Measurements from ENCODE around the gene INTU. TPM values are rescaled to one million over a fixed set of nuclear protein-coding genes. Genes with fewer than 3 reads are reported as not detected.
A peak's percentile ranks its signal among the peaks of the same experiment; 100 is the strongest.

Gene INTU
- total RNA-seq, 1 experiment from 2014 or later = 1.1 TPM

DNA sequence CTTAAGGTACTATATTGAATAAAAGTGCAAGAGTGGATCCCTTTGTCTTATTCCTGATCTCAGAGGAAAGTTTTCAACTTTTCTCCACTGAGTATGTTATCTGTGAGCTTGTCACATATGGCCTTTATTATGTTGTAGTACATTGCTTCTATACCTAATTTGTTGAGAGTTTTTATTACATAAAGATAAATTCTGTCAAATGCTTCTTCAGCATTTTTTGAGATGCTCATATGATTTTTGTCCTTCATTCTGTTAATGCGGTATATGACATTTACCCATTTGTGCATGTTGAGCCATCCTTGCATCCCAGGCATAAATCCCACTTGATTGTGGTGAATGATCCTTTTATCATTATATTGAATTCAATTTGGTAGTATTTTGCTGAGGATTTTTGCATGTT, 108.5 kb downstream of the INTU start:
- Histone ChIP-seq H4K20me1 (ENCODE audit: low read length) (no peaks in the 10 kb centered on the region), H3K9me2 (replicated peaks; ENCODE audit: low read length) (no peaks in the 10 kb centered on the region), H3K27me3 (ENCODE audit: low read length) (no peaks in the 10 kb centered on the region), H3K79me2 (ENCODE audit: low read length) (no peaks in the 10 kb centered on the region), H3F3A (ENCODE audit: low read length, unreplicated experiment) (no peaks in the 10 kb centered on the region), H3K36me3 (ENCODE audit: low read depth, low read length) (no peaks in the 10 kb centered on the region), H3K4me3 (ENCODE audit: low read length) (no peak overlapping the region), H3K9ac (ENCODE audit: low read length) (no peak overlapping the region), H3K4me1 (ENCODE audit: insufficient read depth, low read length) (no peaks in the 10 kb centered on the region), H3K9me3 (ENCODE audit: low read length) (no peaks in the 10 kb centered on the region), H2AFZ (ENCODE audit: low read length) (no peak overlapping the region), H3K4me2 (ENCODE audit: low read length) (no peak overlapping the region), H3K27ac (ENCODE audit: low read length) (no peak overlapping the region)
- intact Hi-C loops (cut with micrococcal nuclease) = no loop called here
- CTCF ChIA-PET = no interaction called here
- ATAC-seq = no peak
- POLR2A ChIA-PET (ENCODE audit: unreplicated experiment) = no interaction called here
- no peak for DNase-seq
- TF ChIP-seq, protein P1, sequence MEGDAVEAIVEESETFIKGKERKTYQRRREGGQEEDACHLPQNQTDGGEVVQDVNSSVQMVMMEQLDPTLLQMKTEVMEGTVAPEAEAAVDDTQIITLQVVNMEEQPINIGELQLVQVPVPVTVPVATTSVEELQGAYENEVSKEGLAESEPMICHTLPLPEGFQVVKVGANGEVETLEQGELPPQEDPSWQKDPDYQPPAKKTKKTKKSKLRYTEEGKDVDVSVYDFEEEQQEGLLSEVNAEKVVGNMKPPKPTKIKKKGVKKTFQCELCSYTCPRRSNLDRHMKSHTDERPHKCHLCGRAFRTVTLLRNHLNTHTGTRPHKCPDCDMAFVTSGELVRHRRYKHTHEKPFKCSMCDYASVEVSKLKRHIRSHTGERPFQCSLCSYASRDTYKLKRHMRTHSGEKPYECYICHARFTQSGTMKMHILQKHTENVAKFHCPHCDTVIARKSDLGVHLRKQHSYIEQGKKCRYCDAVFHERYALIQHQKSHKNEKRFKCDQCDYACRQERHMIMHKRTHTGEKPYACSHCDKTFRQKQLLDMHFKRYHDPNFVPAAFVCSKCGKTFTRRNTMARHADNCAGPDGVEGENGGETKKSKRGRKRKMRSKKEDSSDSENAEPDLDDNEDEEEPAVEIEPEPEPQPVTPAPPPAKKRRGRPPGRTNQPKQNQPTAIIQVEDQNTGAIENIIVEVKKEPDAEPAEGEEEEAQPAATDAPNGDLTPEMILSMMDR (conservative IDR thresholded peaks at IDR 0.05; ENCODE audit: low read depth, low read length) = no peak
- no peak for TF ChIP-seq EZH2phosphoT487 (IDR thresholded peaks at IDR 0.05; ENCODE audit: borderline replicate concordance, low read length)
- TF ChIP-seq EZH2 (IDR thresholded peaks at IDR 0.05; ENCODE audit: low read length, unreplicated experiment) = no peak
- BruUV-seq (replicated peaks) = no TSS peak

DNA sequence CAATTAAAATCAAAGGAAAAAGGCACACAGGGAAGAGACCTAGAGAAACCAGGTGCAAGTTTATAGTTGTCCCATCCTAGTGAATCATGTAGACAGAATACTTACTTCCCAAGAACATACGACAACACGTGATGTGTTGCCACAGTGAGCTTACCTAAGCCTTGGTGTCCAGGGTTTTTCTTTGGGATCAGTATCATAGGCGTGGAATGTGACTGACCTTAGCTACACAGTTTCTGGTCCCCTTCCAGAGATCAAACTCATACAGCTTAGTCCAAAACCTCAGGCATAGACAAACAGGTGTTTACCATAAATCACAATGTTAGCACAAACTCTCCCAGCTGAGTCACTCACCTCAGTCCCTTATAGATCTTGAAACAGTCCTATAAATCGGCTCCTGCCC, 115.1 kb downstream of the INTU start:
- ChIA-PET POLR2A (ENCODE audit: unreplicated experiment) (no interaction called here), CTCF (no interaction called here)
- no peak overlapping the region for H3K27ac ChIP-seq (ENCODE audit: low read length)
- intact Hi-C loops (cut with micrococcal nuclease) = no loop called here
- no peaks in the 10 kb centered on the region for H4K20me1 ChIP-seq (ENCODE audit: low read length)
- H3K79me2 ChIP-seq (ENCODE audit: low read length) = no peaks in the 10 kb centered on the region
- no peak overlapping the region for H3K4me3 ChIP-seq (ENCODE audit: low read length)
- no peak overlapping the region for H3K9ac ChIP-seq (ENCODE audit: low read length)
- no TSS peak for BruUV-seq (replicated peaks)
- no peak for TF ChIP-seq EZH2phosphoT487 (IDR thresholded peaks at IDR 0.05; ENCODE audit: borderline replicate concordance, low read length)
- no peak for TF ChIP-seq EZH2 (IDR thresholded peaks at IDR 0.05; ENCODE audit: low read length, unreplicated experiment)
- TF ChIP-seq, protein P1 (conservative IDR thresholded peaks at IDR 0.05; ENCODE audit: low read depth, low read length) = no peak
- no peak for ATAC-seq
- H3F3A ChIP-seq (ENCODE audit: low read length, unreplicated experiment) = no peaks in the 10 kb centered on the region
- H3K4me2 ChIP-seq (ENCODE audit: low read length) = no peak overlapping the region
- no peaks in the 10 kb centered on the region for H3K9me3 ChIP-seq (ENCODE audit: low read length)
- DNase-seq = peak; percentile 14
- H3K4me1 ChIP-seq (ENCODE audit: insufficient read depth, low read length) = no peaks in the 10 kb centered on the region
- H3K27me3 ChIP-seq (ENCODE audit: low read length) = no peaks in the 10 kb centered on the region
- no peak overlapping the region for H2AFZ ChIP-seq (ENCODE audit: low read length)
- no peaks in the 10 kb centered on the region for H3K36me3 ChIP-seq (ENCODE audit: low read depth, low read length)
- no peaks in the 10 kb centered on the region for H3K9me2 ChIP-seq (replicated peaks; ENCODE audit: low read length)

DNA sequence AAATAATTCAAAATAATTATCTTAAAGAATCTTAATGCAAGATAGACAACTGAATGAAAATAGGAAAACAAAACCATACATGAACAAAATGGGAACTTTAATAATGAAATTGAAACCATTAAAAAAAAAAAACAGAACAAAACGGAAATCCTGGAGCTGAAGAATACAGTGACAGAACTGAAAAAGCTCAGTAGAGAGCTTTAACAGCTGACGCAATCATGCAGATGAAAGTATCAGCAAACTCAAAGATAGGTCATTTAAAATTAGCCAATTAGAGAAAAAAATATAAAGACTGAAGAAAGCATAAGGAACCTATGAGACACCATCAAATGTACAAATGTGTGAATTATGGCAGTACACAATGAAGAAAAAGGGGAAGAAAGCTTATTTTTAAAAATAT, 116.2 kb downstream of the INTU start:
- no peaks in the 10 kb centered on the region for H3K79me2 ChIP-seq (ENCODE audit: low read length)
- H3K27me3 ChIP-seq (ENCODE audit: low read length) = no peaks in the 10 kb centered on the region
- no peak overlapping the region for H2AFZ ChIP-seq (ENCODE audit: low read length)
- no peak overlapping the region for H3K9ac ChIP-seq (ENCODE audit: low read length)
- TF ChIP-seq, protein P1 (conservative IDR thresholded peaks at IDR 0.05; ENCODE audit: low read depth, low read length) = no peak
- no peak for TF ChIP-seq EZH2phosphoT487 (IDR thresholded peaks at IDR 0.05; ENCODE audit: borderline replicate concordance, low read length)
- no peak for TF ChIP-seq EZH2 (IDR thresholded peaks at IDR 0.05; ENCODE audit: low read length, unreplicated experiment)
- ChIA-PET POLR2A (ENCODE audit: unreplicated experiment) (interaction anchor here (0.7 kb wide), 1 partner anchor 200 kb away, joined by 5 read pairs; no protein-coding TSS in a partner anchor), CTCF (no interaction called here)
- no peaks in the 10 kb centered on the region for H3K9me2 ChIP-seq (replicated peaks; ENCODE audit: low read length)
- no peaks in the 10 kb centered on the region for H3K36me3 ChIP-seq (ENCODE audit: low read depth, low read length)
- intact Hi-C loops (cut with micrococcal nuclease) = no loop called here
- no peaks in the 10 kb centered on the region for H3K9me3 ChIP-seq (ENCODE audit: low read length)
- no peaks in the 10 kb centered on the region for H3K4me1 ChIP-seq (ENCODE audit: insufficient read depth, low read length)
- no TSS peak for BruUV-seq (replicated peaks)
- no peaks in the 10 kb centered on the region for H3F3A ChIP-seq (ENCODE audit: low read length, unreplicated experiment)
- ATAC-seq = no peak
- H4K20me1 ChIP-seq (ENCODE audit: low read length) = no peaks in the 10 kb centered on the region
- H3K27ac ChIP-seq (ENCODE audit: low read length) = no peak overlapping the region
- no peak overlapping the region for H3K4me2 ChIP-seq (ENCODE audit: low read length)
- H3K4me3 ChIP-seq (ENCODE audit: low read length) = no peak overlapping the region
- DNase-seq = no peak

Data from PC-3 (cell line).